T follicular helper cell (primary cell): Measurements from ENCODE around the gene POU6F2.

Experiments used
- DNase-seq: peaks from one replicate; pipeline ENCODE4 v3.0.0-alpha.2; 2020; ENCODE audit warnings: low read depth

The POU6F2 gene

DNA sequence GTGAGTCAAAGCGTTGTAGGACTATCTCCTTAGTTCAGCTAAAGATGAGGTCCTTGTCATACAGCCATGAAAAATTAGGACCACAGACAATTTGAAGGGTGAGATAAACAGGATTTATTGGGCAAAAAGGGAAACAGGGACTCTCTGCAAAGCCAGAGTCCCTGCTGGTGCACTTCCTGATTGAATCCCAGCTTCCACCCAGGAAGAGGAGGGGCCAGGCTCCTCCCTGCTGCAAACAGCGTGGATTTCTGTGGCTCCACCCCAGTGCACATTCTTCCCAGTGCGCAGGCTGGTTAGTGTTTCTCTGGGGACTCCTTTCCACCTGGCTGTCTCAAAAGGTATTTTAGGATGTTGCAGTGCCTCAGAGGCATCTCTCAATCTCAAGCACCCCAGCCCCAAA is 423.1 kb downstream of the POU6F2 start:
- no peak for DNase-seq

DNA sequence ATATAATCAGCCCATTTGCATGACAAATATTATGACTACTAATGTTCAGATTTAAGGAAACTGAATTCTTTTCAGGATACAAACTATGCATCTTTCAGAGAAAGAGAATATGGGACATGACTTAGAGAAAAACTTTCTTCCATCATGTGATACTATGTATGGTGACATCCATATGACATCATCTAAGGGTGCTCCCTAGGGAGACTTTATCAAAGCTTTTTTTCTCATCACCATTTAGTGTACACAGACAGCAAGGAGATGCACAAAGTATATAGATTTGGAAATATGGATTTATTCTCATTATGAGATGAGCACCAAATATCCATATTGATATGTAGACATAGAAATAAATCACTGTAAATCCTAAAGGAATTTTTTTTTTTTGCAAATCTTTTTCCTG is 424.3 kb downstream of the POU6F2 start:
- DNase-seq, result no peak

DNA sequence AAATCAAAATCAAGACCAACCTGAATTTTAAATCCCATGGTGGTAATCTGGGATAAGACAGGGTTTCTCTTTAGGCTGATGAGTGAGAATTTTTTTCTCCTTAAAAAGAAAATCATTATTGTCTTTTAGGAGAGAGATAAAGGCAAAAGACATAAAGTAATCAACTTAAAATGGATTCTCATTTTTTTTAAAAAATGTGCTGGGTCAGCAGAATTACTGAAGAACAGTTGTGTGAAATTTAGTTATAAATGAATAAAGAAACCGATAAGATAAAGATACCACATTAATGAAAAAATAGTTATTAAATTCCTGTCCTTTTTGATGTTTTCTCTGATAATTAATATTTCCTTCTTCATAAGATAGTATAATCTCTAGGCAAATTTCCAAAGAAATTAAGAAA is 427.2 kb downstream of the POU6F2 start:
- no peak for DNase-seq

DNA sequence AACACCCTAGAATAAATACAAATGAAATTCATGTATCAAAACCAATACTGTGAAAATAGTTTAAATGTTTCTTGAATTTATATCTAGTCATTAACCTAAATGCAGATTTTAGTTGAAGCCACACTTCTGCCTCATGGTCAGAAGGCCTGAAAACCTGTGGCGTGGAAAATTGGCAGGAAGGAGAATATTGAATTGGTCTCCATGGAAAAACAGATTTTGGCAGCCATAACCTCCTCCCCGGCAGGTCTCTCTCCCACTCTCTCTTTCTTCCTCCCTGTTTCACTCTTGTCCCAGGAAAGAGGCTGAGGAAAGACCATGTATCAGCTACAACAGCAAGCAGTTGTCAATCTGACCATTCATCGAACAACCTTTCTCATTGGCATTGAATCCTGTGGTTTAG is 427.9 kb downstream of the POU6F2 start:
- no peak for DNase-seq

DNA sequence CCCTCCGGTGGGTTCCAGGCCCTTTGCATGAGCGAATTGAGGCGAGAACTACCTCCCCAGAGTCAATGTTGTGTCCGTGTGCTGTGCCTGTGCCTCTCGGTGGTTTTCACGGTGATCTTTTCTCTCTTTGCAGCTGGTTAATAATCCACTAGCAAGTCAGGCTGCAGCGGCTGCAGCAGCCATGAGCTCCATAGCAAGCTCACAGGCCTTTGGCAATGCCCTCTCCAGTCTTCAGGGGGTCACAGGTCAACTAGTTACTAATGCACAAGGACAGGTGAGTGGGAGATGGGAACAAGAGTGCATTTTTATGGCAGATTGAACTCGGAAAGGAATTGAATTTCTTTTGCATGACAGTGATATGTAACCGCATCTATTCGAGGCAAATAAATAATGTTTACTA is 428.8 kb downstream of the POU6F2 start:
- DNase-seq, result no peak

DNA sequence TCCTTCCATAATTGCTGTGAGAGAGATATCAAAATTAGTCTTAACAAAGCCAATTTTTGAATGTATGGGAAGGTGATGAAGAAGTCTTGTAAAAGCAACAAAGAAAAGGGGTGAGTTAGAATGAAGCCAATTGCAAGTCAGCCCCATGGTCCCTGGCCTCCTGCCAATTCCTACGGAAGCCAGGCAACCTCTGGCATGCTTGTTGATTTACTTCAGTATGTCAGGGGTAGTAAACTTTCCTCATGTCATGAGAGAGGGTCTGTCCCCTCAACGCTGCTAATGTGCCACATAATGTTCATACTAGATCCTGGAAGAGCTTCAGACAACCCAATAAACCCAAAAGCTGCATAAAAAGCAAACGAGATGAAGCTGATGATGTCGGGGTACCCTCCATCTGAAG is 429.4 kb downstream of the POU6F2 start:
- DNase-seq, result no peak

DNA sequence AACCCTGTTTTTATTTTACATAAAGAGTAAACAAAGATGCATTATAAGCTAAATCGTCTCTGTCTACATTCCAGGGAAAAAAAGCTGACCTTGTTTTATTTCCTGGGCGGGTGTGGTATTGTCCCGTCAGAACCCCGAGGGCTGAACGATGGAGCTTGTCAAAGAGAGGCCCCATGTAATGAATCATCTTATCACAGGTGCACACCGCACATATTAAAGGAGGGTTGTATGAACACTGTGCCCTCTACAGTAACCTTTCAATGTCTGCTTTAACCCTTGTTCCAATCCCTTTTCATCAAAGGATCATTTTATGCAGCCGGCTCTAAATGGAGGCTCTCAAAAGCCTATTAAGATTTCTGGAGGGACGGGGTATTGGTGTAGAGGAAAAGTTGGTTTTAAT is 430.0 kb downstream of the POU6F2 start:
- DNase-seq, result no peak

DNA sequence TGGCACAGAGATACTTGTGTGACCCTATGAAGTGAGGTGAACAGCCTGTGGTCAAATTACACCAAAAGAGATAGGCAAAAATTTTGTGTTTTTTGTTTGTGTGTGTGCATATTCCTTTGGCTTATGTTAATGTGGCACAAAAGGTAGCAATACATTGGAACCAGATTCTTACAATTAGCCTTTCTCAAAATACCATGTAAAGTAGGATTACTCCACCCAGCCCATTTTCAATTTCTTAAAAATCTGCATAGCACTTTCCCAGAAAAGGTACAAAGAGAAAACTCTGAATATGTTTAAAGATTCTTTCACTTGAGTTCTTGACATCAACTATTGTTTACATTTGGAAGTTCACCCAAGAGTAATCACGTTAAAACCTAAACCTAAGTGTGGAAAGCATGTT is 431.2 kb downstream of the POU6F2 start:
- no peak for DNase-seq

DNA sequence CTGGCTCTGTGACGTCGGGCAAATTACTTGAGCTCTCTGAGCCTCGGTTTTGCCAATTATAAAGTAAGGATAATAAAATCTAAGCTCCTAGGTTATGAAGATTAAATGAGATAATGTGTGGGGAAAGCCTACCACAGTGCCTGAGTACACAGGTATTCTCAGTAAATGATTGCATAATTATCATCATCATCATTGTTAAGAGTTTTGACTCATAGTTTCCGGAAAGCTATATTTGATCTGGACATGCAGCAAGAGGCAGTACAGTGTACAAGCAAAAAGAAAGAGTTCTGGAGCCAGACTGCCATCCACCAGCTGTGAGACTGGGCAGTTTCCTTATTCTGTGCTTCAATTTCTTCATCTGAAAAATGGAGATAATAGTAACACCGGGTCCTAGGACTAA is 432.9 kb downstream of the POU6F2 start:
- no peak for DNase-seq

DNA sequence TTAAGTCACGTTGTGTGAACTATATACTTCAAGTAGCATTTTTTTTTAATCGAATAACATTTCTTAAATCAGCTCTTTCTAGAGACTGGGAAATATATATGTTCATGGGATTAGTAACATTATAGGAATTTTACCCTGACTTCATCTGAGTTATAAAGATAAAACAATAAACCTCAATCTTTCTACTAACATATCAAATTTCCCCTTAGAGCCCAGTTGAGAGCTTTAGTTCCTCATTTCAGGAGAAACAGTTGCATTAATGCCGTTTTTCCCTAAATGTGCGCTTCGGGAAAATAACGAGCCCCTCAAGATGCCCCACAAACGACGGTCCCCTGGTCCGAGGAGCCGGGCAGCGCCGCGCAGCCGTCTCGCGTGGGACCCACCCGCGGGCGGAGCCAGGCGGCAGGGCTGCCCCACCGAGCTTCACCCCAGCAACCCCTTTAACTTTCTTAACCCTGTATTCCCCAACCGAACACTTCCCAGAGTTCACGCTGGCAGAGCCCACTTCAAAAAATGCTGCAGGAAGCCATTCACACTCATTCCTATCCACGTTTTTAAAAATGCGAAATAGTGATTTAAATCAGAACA is 436.0 kb downstream of the POU6F2 start:
- no peak for DNase-seq

DNA sequence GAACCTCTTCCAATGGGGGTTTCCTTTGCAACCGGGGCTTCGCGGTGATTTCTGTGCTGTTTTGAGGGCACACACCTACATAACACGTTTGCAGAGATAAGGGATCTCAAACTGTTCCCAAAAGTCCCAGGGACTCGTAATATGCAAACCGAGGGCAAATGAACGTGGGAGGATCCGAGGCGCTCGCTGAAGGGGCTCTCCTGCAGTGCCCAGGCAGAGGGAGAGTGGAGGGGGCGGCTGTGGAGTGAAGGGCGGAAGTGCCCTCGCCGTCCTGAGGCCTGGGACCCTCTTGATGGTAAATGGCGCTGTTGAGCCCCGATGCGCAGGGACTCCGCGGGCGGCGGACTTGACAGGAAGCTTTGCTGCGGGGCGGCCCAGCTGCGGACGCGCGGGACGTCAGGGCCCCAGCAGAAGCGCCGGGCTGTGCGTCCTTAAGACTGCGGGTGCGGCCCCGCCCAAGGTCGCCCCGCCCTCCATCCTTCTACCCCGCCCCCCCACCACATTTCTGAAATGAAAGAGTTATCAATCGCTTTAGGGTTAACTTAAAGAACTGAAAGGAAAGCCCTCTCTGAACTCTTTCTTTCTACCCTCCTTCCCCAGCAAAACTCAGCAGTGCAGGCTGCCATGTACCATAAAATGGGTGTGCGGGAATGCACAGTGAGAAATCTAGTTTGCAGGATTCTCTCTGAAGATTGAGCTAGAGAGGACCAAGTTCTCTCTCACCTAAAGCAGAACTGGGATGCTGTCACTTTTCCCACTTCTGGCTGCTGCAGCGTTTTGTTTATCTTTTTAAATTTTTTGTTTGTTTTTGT is 436.7 kb downstream of the POU6F2 start:
- no peak for DNase-seq

DNA sequence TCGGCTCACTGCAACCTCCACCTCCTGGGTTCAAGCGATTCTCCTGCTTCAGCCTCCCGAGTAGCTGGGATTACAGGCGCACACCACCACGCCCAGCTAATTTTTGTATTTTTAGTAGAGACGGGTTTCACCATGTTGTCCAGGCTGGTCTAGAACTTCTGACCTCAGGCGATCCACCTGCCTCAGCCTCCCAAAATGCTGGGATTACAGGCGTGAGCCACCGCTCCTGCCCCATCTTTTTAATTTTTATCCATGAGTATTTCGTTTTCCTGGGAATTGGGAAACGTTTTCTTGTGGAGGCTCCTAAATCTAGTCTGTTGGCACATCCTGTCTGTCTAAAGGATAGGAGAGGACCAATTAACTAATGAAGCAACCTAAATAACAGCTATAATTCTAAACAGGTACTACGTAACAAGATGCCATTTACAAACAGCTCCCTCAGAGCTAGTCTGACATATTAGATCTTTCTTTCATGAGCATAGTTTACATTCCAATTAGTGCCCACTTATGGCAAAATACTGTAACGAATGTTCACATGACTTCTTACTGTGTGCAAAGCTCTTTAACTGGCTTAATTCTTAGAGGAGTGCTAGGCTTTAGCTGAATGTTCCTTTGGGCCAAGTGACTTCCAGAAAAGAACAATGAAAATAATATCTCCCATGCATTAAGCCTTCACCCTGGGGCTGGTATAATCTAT is 437.5 kb downstream of the POU6F2 start:
- no peak for DNase-seq

DNA sequence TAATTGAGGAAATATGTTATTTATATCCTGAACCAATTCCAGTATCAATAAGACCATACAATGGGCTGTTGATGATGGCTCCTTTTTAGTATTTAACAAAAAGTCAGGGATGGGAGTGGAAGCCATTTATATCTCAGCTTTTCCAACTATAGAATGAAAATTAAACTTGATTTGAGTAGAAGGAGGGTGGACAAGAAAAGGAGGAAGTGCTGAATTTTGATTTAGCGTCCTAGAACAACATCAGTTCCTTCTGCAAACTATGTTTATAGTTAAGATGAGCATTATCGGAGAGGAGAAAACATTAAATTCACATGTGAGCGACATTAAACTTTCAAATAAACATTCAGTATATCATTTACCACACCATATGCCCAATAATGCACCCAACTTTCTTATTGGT is 439.2 kb downstream of the POU6F2 start:
- DNase-seq, result no peak

DNA sequence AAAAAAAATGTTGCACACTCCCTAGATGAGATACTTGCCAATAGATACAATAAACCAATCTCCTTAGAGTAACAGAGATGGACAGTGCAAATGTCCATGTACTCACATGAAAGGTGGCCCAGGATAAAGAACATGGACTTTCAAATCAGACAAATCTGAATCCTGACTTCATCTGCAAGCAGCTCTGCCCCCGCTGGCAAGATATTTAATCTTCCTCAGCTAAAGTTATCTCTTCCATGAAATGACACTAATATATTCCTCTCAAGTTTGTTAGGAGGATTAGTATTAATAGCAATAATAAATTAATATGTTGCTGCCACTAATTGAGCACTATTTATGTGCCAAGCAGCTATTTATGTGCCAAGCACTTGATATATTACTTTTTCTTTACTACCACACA is 439.9 kb downstream of the POU6F2 start:
- no peak for DNase-seq

DNA sequence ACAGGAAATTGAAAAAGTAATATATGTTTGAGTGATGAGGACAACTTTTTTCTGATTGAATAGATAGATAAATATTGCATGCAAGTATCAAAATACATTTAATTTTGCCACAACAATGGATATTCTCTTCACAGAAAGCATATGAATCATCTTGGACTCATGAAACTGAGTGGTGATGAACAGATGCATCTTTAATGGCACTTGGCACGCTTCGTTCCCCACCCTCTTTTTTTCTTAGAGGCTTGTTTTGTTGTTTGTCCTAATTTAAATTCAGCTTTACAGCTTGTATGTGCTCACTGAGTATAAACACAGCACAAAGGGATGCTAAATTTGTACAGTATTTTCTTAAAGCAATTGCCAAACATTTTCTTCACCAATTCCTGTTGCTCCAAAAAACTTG is 443.5 kb downstream of the POU6F2 start:
- no peak for DNase-seq

DNA sequence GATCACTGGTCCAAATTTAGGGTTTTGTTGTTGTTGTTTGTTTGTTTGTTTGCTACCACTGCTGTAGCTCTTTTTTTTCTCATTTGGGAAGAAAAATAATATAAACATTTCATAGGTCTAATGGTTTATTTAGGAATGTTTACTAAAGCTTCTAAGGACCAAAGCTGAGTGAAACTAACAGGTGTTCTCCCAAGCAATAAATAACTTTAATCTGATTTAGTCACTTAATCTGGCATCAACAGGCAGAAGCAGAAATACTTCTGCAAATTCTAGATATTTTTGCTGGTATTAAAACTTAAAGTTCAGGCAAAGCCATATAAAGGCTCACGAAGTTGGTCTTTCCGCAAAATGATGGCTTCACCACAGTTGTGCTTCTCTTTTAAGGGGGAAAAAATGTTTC is 444.0 kb downstream of the POU6F2 start:
- DNase-seq, result no peak

DNA sequence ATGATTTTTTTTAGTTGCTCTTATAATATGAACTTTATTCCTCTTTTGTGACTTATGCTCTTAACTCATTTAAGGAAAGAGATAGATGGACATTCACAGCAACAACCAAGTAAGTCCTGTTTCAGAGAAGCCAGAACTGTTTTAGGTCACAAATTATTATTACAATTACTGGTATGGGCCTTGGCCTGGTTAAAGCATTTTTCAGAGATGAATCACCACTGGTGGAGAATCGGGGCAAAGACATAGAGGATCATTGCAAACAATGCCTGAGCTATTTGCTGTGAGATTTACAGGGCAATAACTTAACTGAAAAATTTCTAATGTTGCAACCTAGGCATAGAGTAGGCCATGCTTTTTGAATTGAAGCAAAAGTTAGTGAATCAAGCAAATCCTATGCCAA is 450.5 kb downstream of the POU6F2 start:
- no peak for DNase-seq

DNA sequence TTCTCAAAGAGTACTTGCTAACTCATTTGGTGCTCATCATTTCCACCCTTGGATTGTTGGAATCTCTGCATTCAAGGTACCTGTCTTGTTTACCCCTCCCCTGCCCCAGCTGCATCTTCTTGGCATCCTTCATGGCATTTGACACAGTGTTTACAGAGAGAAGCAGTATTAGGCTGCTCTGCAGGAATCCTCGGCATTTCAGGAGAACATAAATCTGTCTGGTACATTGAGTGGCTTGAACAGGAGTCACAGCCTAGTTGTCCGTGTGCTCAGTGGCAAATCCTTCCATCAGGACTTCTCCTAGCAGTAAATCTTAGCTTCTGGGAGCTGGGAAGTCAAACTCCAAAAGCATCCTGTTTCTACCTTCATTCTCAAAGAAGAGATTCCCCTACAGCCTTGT is 451.7 kb downstream of the POU6F2 start:
- DNase-seq, result no peak

DNA sequence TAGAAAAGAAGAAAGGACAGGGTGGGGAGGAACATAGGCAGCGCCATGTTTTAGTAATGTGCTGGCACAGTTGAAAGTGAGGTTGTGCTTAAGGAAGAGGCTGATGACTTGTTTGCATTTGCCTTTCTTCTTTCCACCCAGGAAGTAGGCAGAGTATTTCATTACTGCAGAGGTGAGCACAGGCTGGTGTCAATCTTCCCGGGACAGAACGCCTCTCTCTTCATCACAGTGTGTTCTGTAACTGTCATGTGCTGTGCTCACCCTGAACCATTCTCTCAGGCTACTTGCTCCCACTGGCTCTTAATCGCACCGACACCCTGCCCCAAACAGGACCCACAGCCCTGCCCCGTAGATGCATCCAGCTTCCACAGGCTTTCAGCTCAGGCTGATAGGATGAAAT is 452.7 kb downstream of the POU6F2 start:
- no peak for DNase-seq

DNA sequence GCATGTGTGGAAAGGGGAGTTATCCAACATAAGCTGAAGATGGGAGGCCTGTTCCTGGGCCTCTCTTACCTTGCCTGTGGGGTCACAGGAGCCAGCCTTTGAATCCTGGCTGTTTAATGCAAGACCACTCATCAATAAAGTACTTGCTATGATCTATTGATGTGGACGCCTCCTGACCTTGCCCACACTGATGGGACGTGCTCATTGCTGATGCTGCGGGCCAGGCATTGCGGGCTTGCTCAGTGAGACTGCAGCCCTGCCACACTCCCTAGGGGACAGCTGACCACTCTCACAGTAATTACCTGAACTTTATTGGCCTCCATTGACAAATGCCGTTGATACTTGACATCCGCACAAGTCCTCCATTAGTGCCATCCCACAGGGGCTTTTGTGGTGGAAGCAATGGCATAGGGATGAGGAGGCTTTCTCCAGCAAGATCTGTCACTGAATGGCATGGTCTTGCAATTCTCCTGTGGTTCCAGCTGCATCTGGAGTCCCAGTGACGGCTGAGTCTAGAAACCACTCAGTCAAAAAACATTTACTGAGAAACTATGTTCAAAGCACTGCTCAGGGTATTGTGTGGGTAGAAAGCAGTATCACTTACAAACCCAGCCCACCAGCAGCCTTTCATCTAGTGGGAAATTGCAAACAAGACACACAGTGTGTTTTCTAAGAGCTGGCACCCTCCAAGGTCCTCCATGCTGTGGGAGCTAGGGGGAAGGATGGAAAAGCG is 453.4 kb downstream of the POU6F2 start:
- DNase-seq, result no peak

DNA sequence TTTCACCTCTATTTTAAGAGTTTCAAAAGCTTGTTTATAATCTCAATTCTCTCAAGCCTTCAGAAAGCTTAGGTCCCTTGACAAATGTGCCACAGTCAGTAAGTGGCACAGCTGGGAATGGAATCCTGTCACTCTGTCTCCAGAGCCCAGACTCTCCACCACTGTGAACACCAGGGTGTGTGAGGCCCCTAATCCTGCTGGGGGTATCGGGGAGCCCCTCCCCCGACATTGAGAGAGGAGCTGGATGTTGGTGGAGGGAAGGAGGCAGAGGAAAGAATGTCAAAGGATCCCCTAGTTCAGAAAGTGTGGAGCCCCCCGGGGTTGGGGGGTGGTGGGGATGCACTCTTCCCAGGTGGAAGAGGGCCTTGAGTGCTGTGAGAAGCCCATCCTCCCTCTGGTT is 454.7 kb downstream of the POU6F2 start:
- no peak for DNase-seq

DNA sequence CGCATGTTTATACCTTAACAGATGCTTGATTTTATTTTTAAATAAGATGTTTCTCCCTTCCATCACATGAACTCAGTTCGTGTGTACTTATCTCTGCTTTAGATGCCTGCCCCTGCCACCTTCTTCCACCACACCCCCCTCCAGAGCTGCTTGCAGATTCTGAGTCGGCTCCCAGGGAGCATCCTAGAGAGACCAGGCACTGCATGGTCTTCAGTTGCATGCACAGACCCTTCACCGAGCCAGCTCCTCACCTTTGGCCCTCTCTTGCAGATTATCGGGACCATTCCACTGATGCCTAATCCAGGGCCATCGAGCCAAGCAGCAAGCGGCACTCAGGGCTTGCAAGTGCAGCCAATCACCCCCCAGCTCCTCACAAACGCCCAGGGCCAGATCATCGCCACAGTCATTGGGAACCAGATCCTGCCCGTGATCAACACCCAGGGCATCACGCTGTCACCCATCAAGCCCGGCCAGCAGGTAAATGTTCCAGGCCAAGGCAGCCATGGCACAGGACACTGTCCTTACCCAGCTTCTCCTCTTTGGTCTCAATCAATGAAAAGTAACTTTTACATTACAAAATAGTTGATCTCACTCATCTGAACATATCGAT is 455.2 kb downstream of the POU6F2 start:
- no peak for DNase-seq
